Heart left ventricle (tissue), 16 donors: Measurements from ENCODE around the gene RFC5. TPM values are rescaled to one million over a fixed set of nuclear protein-coding genes. Genes with fewer than 3 reads are reported as not detected.

Source experiments
- ATAC-seq, 4 donors: fragments of 200-7000 bp; cut with Tn5 transposase; one replicate each; pipeline ENCODE4 v1.9.1; 2020 to 2022; ENCODE audit warnings: moderate library complexity in 4 of 4, mild to moderate bottlenecking in 3 of 4, moderate number of reproducible peaks in 1 of 4
- DNase-seq, 5 donors: peaks; one replicate each; pipeline ENCODE4 v3.0.0-alpha.2; 2020
- H3K27ac ChIP-seq, 12 donors: fragments of 200-600 bp; sonication (generic) in 4 of 12; one replicate each; pipeline versions ENCODE4 v1.5.0 to v1.8.0; 2016 to 2022; ENCODE audit warnings: mild to moderate bottlenecking in 2 of 12
- H3K27me3 ChIP-seq, 9 donors: fragments of 200-600 bp; sonication (generic) in 2 of 9; one replicate each; pipeline versions ENCODE4 v1.5.1 to v1.8.0; 2016 to 2022; ENCODE audit warnings: mild to moderate bottlenecking in 3 of 9
- H3K36me3 ChIP-seq, 9 donors: fragments of 200-600 bp; sonication (generic) in 2 of 9; one replicate each; pipeline versions ENCODE4 v1.5.0 to v1.8.0; 2018 to 2022; ENCODE audit warnings: mild to moderate bottlenecking in 2 of 9
- H3K4me1 ChIP-seq, 12 donors: fragments of 200-600 bp; sonication (generic) in 4 of 12; one replicate each; pipeline versions ENCODE4 v1.5.0 to v1.8.0; 2016 to 2022; ENCODE audit warnings: mild to moderate bottlenecking in 3 of 12
- H3K4me3 ChIP-seq, 12 donors: fragments of 200-600 bp; sonication (generic) in 4 of 12; one replicate each; pipeline versions ENCODE4 v1.5.0 to v1.8.0; 2017 to 2022; ENCODE audit warnings: mild to moderate bottlenecking in 9 of 12, moderate library complexity in 4 of 12
- H3K9me3 ChIP-seq, 12 donors: fragments of 200-600 bp; sonication (generic) in 4 of 12; one replicate each; pipeline versions ENCODE4 v1.5.0 to v1.8.0; 2016 to 2022; ENCODE audit warnings: mild to moderate bottlenecking in 1 of 12
- POLR2A ChIP-seq, 2 donors: fragments of 450-650 bp; IDR thresholded peaks; one replicate each; pipeline ENCODE4 v1.6.1; 2017; ENCODE audit warnings: antibody characterized with exemption in 2 of 2, mild to moderate bottlenecking in 2 of 2, moderate library complexity in 2 of 2
- WGBS, 4 donors: extraction: QIAGEN DNeasy Blood & Tissue Kit in 2 of 4; methylation state at CpG; one replicate each; pipeline versions ENCODE4 v1.1.5 to v1.1.7; 2013 to 2018; 5-methylcytosine and 5-hydroxymethylcytosine counted together
- intact Hi-C, 10 donors: fragments of 100-400 bp; cut with DNase I; formaldehyde crosslinking; loops; one replicate each; pipeline versions ENCODE4 v1.11.1 to v1.14.2; 2022
- polyA plus RNA-seq, 2 donors: library from polyadenylated mRNA; stranded (reverse); fragments of 200-250 nt; gene quantifications; one replicate each; pipeline ENCODE4 v1.2.3, GENCODE V29; 2013
- total RNA-seq, 9 donors: library from RNA; depleted of rRNA in 2 of 9; stranded (reverse); fragments of >200 nt in 2 of 9; fragmentation: NEBNext Ultra II Directional in 3 of 9; extraction: Animal tissue kit (Norgen Biotek cat#: 25700) in 3 of 9; gene quantifications; one replicate each; pipeline versions ENCODE4 v1.1.0 to v1.2.4, GENCODE V29; 2016 to 2023
- TF ChIP-seq, protein P1 (sequence below), 12 donors: fragments of 200-600 bp; sonication (generic) in 4 of 12; IDR thresholded peaks; one replicate each; pipeline versions ENCODE4 v1.5.0 to v1.8.0; 2018 to 2022; ENCODE audit warnings: antibody characterized with exemption in 12 of 12, mild to moderate bottlenecking in 5 of 12
- donor health status: ischemic (EF 13 %, LVEDD 7.1; RV severe dilation, severe dysfunction).
- donor health status: healthy with polysubstance abuse.
- donor health status: DM: no; HTN: yes; CAD: no.
- donor health status: DM: no; HTN: no; CAD: no.
- donor health status: ischemic (EF 25% LVEDD 6.9; RV normal size, moderate dysfunction).
- donor health status: ischemic (EF 25% LVEDD 5.7; RV mildly dilated, moderate dysfunction).
- donor health status: healthy.
- donor health status: DM: yes; HTN: yes; CAD: no.
- donor health status: ischemic (EF 35%, LVEDD 5.7; RV mildly dilated, moderate dysfunction).
- donor health status: nonischemic (EF 11% LVEDD 7.7; RV severe dilation, severe dysfunction).
- donor health status: DM: yes; HTN: yes; CAD: no.
- donor health status: PGD.
- donor health status: ischemic (EF 29% LVEDD 5.4; RV normal size, mild dysfunction).
- donor health status: nonischemic (EF 23%, LVEDD 6.1; RV moderate dilation, normal function).

RFC5 gene
- total and polyA plus RNA-seq, 11 donors: 2.3 to 8.2 (median 4.7) TPM

DNA sequence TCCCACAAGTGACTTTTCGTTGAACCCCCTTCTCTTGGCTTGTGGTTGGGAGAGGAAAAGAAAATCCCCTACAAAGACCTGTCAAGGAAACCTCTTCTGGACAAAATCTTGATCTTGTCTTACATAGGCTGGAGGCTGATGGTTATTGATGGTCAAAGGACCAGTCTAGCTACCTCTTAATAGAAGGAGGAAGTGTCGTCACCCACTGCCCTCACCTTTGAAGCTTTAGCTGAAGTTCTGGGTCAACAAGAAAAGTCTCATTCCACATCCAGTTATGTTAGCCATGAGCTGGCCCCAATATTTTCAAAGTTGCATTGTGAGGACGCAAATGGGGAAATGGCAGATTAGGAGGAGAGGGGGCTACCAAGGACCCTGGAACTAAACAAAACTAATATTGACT, 41.5 kb upstream of the RFC5 start:
- Histone ChIP-seq H3K4me3 (no peak overlapping the region), H3K9me3 (peaks cover 0 to 22% (median 6%) of the 10 kb centered on the region in 12 donors), H3K27ac (no peak overlapping the region), H3K4me1 (no peaks in the 10 kb centered on the region), H3K36me3 (no peaks in the 10 kb centered on the region), H3K27me3 (peaks cover 0 to 17% (median 0%) of the 10 kb centered on the region in 9 donors)
- intact Hi-C loops: no loop called here
- ATAC-seq: no peak
- DNase-seq: no peak
- TF ChIP-seq, protein P1, sequence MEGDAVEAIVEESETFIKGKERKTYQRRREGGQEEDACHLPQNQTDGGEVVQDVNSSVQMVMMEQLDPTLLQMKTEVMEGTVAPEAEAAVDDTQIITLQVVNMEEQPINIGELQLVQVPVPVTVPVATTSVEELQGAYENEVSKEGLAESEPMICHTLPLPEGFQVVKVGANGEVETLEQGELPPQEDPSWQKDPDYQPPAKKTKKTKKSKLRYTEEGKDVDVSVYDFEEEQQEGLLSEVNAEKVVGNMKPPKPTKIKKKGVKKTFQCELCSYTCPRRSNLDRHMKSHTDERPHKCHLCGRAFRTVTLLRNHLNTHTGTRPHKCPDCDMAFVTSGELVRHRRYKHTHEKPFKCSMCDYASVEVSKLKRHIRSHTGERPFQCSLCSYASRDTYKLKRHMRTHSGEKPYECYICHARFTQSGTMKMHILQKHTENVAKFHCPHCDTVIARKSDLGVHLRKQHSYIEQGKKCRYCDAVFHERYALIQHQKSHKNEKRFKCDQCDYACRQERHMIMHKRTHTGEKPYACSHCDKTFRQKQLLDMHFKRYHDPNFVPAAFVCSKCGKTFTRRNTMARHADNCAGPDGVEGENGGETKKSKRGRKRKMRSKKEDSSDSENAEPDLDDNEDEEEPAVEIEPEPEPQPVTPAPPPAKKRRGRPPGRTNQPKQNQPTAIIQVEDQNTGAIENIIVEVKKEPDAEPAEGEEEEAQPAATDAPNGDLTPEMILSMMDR (IDR thresholded peaks at IDR 0.05): no peak
- TF ChIP-seq POLR2A (IDR thresholded peaks at IDR 0.05): no peak
- 76 to 94% (median 84%) methylated on average over 3 of the region's 3 CpGs for WGBS, 4 donors

DNA sequence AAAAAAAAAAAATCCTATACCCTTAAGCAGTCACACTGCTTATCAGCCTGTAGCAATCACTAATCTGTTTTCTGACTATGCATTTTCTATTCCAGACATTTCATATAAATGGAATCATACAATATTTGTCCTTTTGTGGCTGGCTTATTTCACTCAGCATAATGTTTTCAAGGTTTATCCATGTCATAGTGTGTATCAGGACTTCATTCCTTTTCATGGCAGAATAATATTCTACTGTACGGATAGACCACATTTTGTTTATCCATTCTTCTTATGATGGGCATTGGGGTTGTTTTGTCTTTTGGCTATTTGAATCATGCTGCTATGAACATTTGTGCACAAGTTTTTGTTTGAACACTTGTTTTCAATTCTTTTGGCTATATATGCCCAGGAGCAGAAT, 39.1 kb upstream of the RFC5 start:
- 94 to 98% (median 97%) methylated on average over 1 of the region's 1 CpG for WGBS, 4 donors

DNA sequence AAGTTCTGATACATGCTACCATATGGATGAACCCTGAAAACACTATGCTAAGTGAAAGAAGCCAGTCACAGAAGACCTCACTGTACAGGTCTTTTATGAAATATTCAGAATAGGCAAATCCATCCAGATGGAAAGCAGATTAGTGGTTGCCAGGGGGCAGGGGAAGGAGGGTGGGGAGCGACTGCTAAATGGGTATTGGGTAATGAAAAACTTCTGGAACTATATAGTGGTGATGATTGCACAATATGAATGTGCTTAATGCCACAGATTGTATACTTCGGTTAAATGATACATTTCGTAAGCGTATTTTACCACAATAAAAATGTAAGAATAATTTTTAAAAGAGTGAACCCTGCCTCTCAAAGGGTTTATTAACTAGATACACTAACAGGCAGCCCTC, 35.9 kb upstream of the RFC5 start:
- intact Hi-C loops: no loop called here
- DNase-seq (no peak), ATAC-seq (no peak)
- Histone ChIP-seq H3K4me1 (no peaks in the 10 kb centered on the region), H3K27me3 (peaks cover 0 to 17% (median 3%) of the 10 kb centered on the region in 9 donors), H3K36me3 (no peaks in the 10 kb centered on the region), H3K4me3 (no peak overlapping the region), H3K27ac (no peak overlapping the region), H3K9me3 (no peaks in the 10 kb centered on the region)
- 83 to 95% (median 87%) methylated on average over 4 of the region's 4 CpGs for WGBS, 4 donors
- no peak for TF ChIP-seq POLR2A (IDR thresholded peaks at IDR 0.05)
- TF ChIP-seq, protein P1 (IDR thresholded peaks at IDR 0.05): no peak

More for the DNA sequence above, 39.1 kb upstream of the RFC5 start:
- ATAC-seq: no peak
- no peaks in the 10 kb centered on the region for H3K36me3 ChIP-seq
- H3K4me1 ChIP-seq: no peaks in the 10 kb centered on the region
- peaks cover 0 to 17% (median 0%) of the 10 kb centered on the region in 9 donors for H3K27me3 ChIP-seq
- no peak overlapping the region for H3K27ac ChIP-seq
- intact Hi-C loops: no loop called here
- TF ChIP-seq, protein P1 (IDR thresholded peaks at IDR 0.05): no peak
- TF ChIP-seq POLR2A (IDR thresholded peaks at IDR 0.05): no peak
- H3K9me3 ChIP-seq: peaks cover 0 to under 1% (median 0%) of the 10 kb centered on the region in 12 donors
- H3K4me3 ChIP-seq: no peak overlapping the region
- DNase-seq: no peak

DNA sequence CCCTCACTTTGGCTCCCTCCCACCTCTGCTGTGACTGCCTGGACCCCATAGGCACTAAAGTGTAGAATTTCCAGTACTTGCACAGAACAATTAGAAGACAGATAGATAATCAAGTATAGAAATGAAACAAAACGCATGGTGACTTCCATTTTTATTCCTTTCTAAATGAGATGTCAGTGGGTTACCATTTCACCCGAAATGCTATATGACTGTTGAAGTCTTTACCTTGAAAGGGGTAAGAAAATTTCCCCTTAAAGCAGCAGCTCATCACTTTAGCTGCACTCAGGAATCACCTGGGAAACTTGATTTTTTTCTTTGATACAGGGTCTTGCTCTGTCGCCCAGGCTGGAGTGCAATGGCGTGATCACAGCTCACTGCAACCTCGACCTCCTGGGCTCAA, 35.2 kb upstream of the RFC5 start:
- ATAC-seq (no peak), DNase-seq (no peak)
- 71 to 82% (median 72%) methylated on average over 5 of the region's 5 CpGs for WGBS, 4 donors
- H3K36me3 ChIP-seq: no peaks in the 10 kb centered on the region
- intact Hi-C loops: no loop called here
- TF ChIP-seq, protein P1 (IDR thresholded peaks at IDR 0.05): no peak
- TF ChIP-seq POLR2A (IDR thresholded peaks at IDR 0.05): no peak
- no peaks in the 10 kb centered on the region for H3K9me3 ChIP-seq
- no peak overlapping the region for H3K27ac ChIP-seq
- no peak overlapping the region for H3K4me3 ChIP-seq
- H3K27me3 ChIP-seq: peaks cover 0 to 24% (median 3%) of the 10 kb centered on the region in 9 donors
- no peaks in the 10 kb centered on the region for H3K4me1 ChIP-seq
